HG03469 (cell line): ENCODE data around the gene WNT9A.
"Not testable (repeated sequence)": the region's sequence is repeated elsewhere in the genome, so short reads cannot be mapped to it uniquely, and the experiment has no call there.

Experiments used
- ATAC-seq: cut with Tn5 transposase; IDR thresholded peaks from one replicate; pipeline ENCODE4 v1.9.1; 2021; ENCODE audit warnings: mild to moderate bottlenecking, moderate library complexity, moderate number of reproducible peaks; ENCODE audit not compliant: unreplicated experiment

The WNT9A gene

GRCh38 chr1:227913764-227914721 is 33.7 kb downstream of the WNT9A start:
- ATAC-seq, result no peak

- ATAC-seq, result no peak
Observed at GRCh38 chr1:227913396-227913763, 34.4 kb downstream of the WNT9A start.

GRCh38 chr1:227912866-227913265 is 34.9 kb downstream of the WNT9A start:
- no peak for ATAC-seq

- no peak for ATAC-seq
Observed at GRCh38 chr1:227911376-227911775, 36.4 kb downstream of the WNT9A start.

- ATAC-seq, result no peak
Observed at GRCh38 chr1:227910511-227911153, 37.1 kb downstream of the WNT9A start.

GRCh38 chr1:227909923-227910328 is 37.8 kb downstream of the WNT9A start:
- not testable (repeated sequence) for ATAC-seq

GRCh38 chr1:227909188-227909587 is 38.5 kb downstream of the WNT9A start:
- ATAC-seq, result no peak

- ATAC-seq, result no peak
Observed at GRCh38 chr1:227908359-227908758, 39.4 kb downstream of the WNT9A start.

- no peak for ATAC-seq
Observed at GRCh38 chr1:227907439-227908015, 40.2 kb downstream of the WNT9A start.

- ATAC-seq, result no peak
Observed at GRCh38 chr1:227906550-227907071, 41.1 kb downstream of the WNT9A start.

- no peak for ATAC-seq
Observed at GRCh38 chr1:227905573-227906487, 41.9 kb downstream of the WNT9A start.

GRCh38 chr1:227904541-227905335 is 43.0 kb downstream of the WNT9A start:
- no peak for ATAC-seq

- ATAC-seq, result no peak
Observed at GRCh38 chr1:227903614-227904501, 43.9 kb downstream of the WNT9A start.

GRCh38 chr1:227903061-227903521 is 44.6 kb downstream of the WNT9A start:
- no peak for ATAC-seq

- ATAC-seq, result no peak
Observed at GRCh38 chr1:227902641-227902990, 45.1 kb downstream of the WNT9A start.

- no peak for ATAC-seq
Observed at GRCh38 chr1:227901906-227902640, 45.7 kb downstream of the WNT9A start.

- no peak for ATAC-seq
Observed at GRCh38 chr1:227901239-227901905, 46.4 kb downstream of the WNT9A start.
